AG04450 (cell line): ENCODE measurements around the gene CACNA1E. TPM values are rescaled to one million over a fixed set of nuclear protein-coding genes. Genes with fewer than 3 reads are reported as not detected.

Experiments used
- CTCF ChIA-PET: fragments of 300-600, 350-600 bp; formaldehyde crosslinking; extraction: SDS; loops from one replicate; lab custom pipeline; 2022; ENCODE audit warnings: antibody characterized with exemption, inconsistent platforms; lab: Charles Lee
- POLR2A ChIA-PET: fragments of 350-600 bp; formaldehyde crosslinking; extraction: SDS; loops from one replicate; lab custom pipeline; 2021; ENCODE audit warnings: antibody characterized with exemption, inconsistent platforms; lab: Yijun Ruan, JAX
- DNase-seq: peaks from one replicate; pipeline ENCODE4 v3.0.0-alpha.2; 2011; ENCODE audit warnings: low read depth, low spot score
- H3K27ac ChIP-seq: one replicate; pipeline ENCODE4 v1.5.1; 2012; ENCODE audit warnings: low read depth, low read length, control low read depth
- H3K27me3 ChIP-seq: one replicate; pipeline ENCODE4 v1.6.0; 2012; ENCODE audit warnings: low read length; ENCODE audit not compliant: control insufficient read depth, insufficient read depth
- H3K4me3 ChIP-seq: 2 replicates; pipeline ENCODE4 v1.5.1; 2011; ENCODE audit warnings: mild to moderate bottlenecking, low read depth, low read length, control low read depth
- H3K9me3 ChIP-seq: 2 replicates; pipeline ENCODE4 v1.5.1; 2012; ENCODE audit warnings: low read length; ENCODE audit not compliant: control insufficient read depth, insufficient read depth
- polyA plus RNA-seq: library from polyadenylated mRNA; depleted of rRNA; stranded (reverse); fragments of >200 nt; gene quantifications from 2 replicates; pipeline ENCODE4 v1.2.3, GENCODE V29; 2011
- TF ChIP-seq, protein P1 (sequence below): IDR thresholded peaks from 2 replicates; pipeline ENCODE4 v1.5.1; 2011; ENCODE audit warnings: low read depth, low read length, control low read depth, inconsistent platforms

The CACNA1E gene
- polyA plus RNA-seq, 1 experiment, result not detected

- CTCF ChIA-PET, result interaction anchor here (1.5 kb wide), 1 partner anchor 12 kb away, joined by 4 read pairs; no protein-coding TSS in a partner anchor
Observed at GRCh38 chr1:181490276-181490675, 7.0 kb downstream of the CACNA1E start.

DNA sequence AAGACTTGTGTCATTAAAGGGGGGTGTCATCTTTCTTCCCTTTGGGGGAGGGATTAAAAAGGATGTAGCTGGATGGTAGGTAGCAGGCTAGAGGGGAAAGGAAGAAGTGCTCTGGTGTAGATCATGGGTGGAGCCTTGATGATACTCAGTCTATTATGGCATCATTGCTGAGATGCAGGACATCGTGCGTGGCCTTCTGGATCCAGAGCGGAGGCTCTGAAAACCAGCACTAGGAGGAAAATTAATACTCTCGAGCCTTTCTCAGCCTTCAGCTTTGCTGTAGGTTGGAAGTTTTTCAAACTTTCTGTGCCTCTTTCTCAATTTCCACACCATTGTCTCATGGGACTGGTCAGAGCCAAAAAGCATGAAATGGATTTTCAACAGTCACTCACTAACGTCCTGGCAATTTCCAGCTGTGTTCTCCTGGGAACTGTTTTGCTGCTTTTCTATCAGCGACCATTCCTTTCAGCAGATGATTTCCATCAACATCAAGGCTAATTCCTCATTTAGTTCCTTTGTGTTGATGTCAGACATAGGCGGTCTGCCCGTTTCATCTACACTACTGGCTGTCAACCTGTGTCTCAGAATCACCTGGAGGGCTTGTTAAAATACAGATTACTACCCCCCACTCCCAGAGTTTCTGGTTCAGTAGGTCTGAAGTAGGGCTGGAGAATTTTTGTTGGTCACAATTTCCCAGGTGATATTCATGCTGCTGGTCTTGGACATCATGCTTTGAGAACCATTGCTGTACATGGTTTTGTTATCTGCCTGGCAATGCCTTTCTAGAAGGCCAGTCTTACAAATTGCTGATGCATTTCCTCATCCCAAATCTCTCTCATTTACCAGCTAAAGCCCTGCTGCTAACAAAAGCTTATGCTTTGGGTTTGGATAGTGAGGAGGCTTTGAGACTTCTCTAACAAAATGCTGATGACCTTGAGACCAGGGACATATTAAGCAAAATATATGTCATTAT is 7.7 kb downstream of the CACNA1E start:
- Histone ChIP-seq H3K4me3 (no peak overlapping the region), H3K9me3 (no peaks in the 10 kb centered on the region), H3K27me3 (peaks cover 8% of the 10 kb centered on the region), H3K27ac (no peak overlapping the region)
- CTCF ChIA-PET, result interaction anchor here (1.5 kb wide), 1 partner anchor 12 kb away, joined by 4 read pairs; no protein-coding TSS in a partner anchor
- TF ChIP-seq, protein P1, sequence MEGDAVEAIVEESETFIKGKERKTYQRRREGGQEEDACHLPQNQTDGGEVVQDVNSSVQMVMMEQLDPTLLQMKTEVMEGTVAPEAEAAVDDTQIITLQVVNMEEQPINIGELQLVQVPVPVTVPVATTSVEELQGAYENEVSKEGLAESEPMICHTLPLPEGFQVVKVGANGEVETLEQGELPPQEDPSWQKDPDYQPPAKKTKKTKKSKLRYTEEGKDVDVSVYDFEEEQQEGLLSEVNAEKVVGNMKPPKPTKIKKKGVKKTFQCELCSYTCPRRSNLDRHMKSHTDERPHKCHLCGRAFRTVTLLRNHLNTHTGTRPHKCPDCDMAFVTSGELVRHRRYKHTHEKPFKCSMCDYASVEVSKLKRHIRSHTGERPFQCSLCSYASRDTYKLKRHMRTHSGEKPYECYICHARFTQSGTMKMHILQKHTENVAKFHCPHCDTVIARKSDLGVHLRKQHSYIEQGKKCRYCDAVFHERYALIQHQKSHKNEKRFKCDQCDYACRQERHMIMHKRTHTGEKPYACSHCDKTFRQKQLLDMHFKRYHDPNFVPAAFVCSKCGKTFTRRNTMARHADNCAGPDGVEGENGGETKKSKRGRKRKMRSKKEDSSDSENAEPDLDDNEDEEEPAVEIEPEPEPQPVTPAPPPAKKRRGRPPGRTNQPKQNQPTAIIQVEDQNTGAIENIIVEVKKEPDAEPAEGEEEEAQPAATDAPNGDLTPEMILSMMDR, result no peak
- no peak for DNase-seq
- POLR2A ChIA-PET, result no interaction called here

More at GRCh38 chr1:181490276-181490675, 7.0 kb downstream of the CACNA1E start:
- Histone ChIP-seq H3K9me3 (no peaks in the 10 kb centered on the region), H3K27me3 (peaks cover 15% of the 10 kb centered on the region), H3K4me3 (no peak overlapping the region), H3K27ac (no peak overlapping the region)
- POLR2A ChIA-PET, result no interaction called here
- TF ChIP-seq, protein P1, result no peak
- DNase-seq, result no peak

- Histone ChIP-seq H3K4me3 (no peak overlapping the region), H3K27me3 (no peaks in the 10 kb centered on the region), H3K9me3 (no peaks in the 10 kb centered on the region), H3K27ac (no peak overlapping the region)
- TF ChIP-seq, protein P1, result no peak
- ChIA-PET CTCF (interaction anchor here (1.7 kb wide), 1 partner anchor 15 kb away, joined by 6 read pairs; no protein-coding TSS in a partner anchor), POLR2A (no interaction called here)
- no peak for DNase-seq
Observed at GRCh38 chr1:181493166-181493565, 9.8 kb downstream of the CACNA1E start.

DNA sequence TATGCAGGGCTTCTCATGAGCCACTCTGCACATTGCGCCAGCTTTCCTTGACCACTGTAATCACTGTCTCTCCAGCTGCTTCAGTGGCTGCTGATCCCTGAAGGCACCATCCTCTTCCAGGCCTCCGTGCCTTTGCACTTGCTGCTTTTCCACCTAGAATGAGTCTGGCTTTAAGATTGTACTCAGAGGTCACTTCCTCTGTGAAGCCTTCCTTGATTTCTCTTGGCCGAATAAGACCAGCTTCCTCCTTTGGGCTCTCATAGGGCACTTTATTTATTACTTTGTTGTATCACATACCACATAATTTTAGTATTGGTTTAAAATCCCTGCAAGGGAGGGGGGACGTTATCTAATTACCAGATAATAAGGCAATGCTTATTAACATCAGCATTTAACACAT is 10.6 kb downstream of the CACNA1E start:
- no peak for DNase-seq
- TF ChIP-seq, protein P1, result no peak
- ChIA-PET CTCF (interaction anchor here (1.7 kb wide), 1 partner anchor 16 kb away, joined by 6 read pairs; no protein-coding TSS in a partner anchor), POLR2A (no interaction called here)
- Histone ChIP-seq H3K27ac (no peak overlapping the region), H3K4me3 (no peak overlapping the region), H3K9me3 (no peaks in the 10 kb centered on the region), H3K27me3 (no peaks in the 10 kb centered on the region)

- H3K4me3 ChIP-seq, result no peak overlapping the region
- no peaks in the 10 kb centered on the region for H3K9me3 ChIP-seq
- POLR2A ChIA-PET, result no interaction called here
- no peak for DNase-seq
- no peak overlapping the region for H3K27ac ChIP-seq
- no peaks in the 10 kb centered on the region for H3K27me3 ChIP-seq
- CTCF ChIA-PET, result interaction anchor here (2.1 kb wide), 1 partner anchor 18 kb away, joined by 8 read pairs; no protein-coding TSS in a partner anchor
- TF ChIP-seq, protein P1, result no peak
Observed at GRCh38 chr1:181496759-181497158, 13.4 kb downstream of the CACNA1E start.
